ENCODE measurements around the gene OSBPL5.

DNA sequence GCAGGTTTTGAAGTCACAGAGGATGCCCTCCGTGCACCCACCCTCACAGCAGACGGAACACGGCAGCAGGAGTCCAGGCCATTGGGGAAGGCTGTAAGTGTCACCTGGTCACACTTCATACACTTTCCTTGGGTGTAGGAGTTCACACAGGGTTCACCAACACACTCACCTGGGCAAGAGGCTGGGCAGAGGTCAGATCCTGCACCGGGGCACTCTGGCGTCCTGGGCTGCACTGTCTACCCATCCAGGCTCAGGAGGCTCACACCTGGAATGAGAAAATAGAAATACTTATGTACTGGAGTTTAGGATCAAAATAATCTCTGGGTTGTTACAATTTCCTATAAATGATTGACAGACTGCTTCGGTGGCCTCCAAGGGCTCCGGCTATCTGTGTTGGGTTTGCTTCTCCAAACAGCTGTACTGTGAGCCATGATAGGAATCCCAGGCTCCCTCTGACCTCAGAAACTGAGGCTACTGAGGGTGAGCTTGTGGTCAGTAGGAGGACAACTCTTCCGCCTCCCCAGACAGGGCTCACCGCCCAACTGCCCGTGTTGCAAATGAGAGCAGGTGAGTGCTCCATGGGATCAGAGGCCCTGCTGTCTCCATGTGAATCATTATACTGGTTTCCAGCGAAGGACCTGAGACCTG, 87.8 kb downstream of the OSBPL5 start:
- TF ChIP-seq, protein P1, sequence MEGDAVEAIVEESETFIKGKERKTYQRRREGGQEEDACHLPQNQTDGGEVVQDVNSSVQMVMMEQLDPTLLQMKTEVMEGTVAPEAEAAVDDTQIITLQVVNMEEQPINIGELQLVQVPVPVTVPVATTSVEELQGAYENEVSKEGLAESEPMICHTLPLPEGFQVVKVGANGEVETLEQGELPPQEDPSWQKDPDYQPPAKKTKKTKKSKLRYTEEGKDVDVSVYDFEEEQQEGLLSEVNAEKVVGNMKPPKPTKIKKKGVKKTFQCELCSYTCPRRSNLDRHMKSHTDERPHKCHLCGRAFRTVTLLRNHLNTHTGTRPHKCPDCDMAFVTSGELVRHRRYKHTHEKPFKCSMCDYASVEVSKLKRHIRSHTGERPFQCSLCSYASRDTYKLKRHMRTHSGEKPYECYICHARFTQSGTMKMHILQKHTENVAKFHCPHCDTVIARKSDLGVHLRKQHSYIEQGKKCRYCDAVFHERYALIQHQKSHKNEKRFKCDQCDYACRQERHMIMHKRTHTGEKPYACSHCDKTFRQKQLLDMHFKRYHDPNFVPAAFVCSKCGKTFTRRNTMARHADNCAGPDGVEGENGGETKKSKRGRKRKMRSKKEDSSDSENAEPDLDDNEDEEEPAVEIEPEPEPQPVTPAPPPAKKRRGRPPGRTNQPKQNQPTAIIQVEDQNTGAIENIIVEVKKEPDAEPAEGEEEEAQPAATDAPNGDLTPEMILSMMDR (IDR thresholded peaks at IDR 0.05; ENCODE audit: low read depth, low read length, poor library complexity, severe bottlenecking): no peak
- no peak for TF ChIP-seq EZH2phosphoT487 (IDR thresholded peaks at IDR 0.05; ENCODE audit: borderline replicate concordance, low read length)
